ENCODE data around the gene HELLS. TPM values are rescaled to one million over a fixed set of nuclear protein-coding genes. Genes with fewer than 3 reads are reported as not detected.

Gene HELLS
- total RNA-seq, result 10 to 100 TPM in 1 of 4 donors, 1 to 10 TPM in 3; 3.1 to 11.8 (median 5.8) TPM

GRCh38 chr10:94545391-94546048 is at the start of gene HELLS:
Gene HELLS (plus strand): TSS chr10:94545788. CDS start chr10:94545922, 134 bp downstream.
- TF ChIP-seq CTCF (IDR thresholded peaks at IDR 0.05) (no peak), EP300 (IDR thresholded peaks at IDR 0.05) (peak in 1 of 2 donors; percentile 15)
- no peaks in the 10 kb centered on the region for H3K27me3 ChIP-seq
- H3K36me3 ChIP-seq, result no peaks in the 10 kb centered on the region
- peak within 1 kb of the TSS; percentile 55 to 98 (median 88) for H3K4me3 ChIP-seq
- H3K27ac ChIP-seq, result peak within 1 kb of the TSS; percentile 5 to 81 (median 51)
- no peaks in the 10 kb centered on the region for H3K9me3 ChIP-seq
- 0 to 1% methylated on average over 36 to 48 of the region's 48 CpGs for WGBS, 2 donors
- H3K4me1 ChIP-seq, result peaks cover 0 to 23% (median 6%) of the 10 kb centered on the region in 4 donors
- peak; percentile 32 to 62 for DNase-seq (ENCODE audit: low spot score in 2 of 2)

- Histone ChIP-seq H3K27ac (no peak overlapping the region), H3K36me3 (peaks cover 0 to 20% (median 0%) of the 10 kb centered on the region in 3 donors), H3K9me3 (no peaks in the 10 kb centered on the region), H3K4me1 (peaks cover 0 to 13% (median 1%) of the 10 kb centered on the region in 4 donors), H3K27me3 (no peaks in the 10 kb centered on the region), H3K4me3 (no peak overlapping the region)
- DNase-seq (ENCODE audit: low spot score in 2 of 2), result no peak
- 68 to 69% methylated on average over 4 of the region's 4 CpGs for WGBS, 2 donors
- TF ChIP-seq POLR2A (IDR thresholded peaks at IDR 0.05), result no peak
- TF ChIP-seq EP300 (IDR thresholded peaks at IDR 0.05), result no peak
- TF ChIP-seq CTCF (IDR thresholded peaks at IDR 0.05), result no peak
Measured at GRCh38 chr10:94496010-94496409, 49.6 kb upstream of the HELLS start.

- WGBS, 2 donors, result 65 to 67% methylated on average over 3 of the region's 3 CpGs
Measured at GRCh38 chr10:94496646-94497045, 48.9 kb upstream of the HELLS start.

GRCh38 chr10:94500063-94500462 is 45.5 kb upstream of the HELLS start:
- no peaks in the 10 kb centered on the region for H3K9me3 ChIP-seq
- WGBS, 2 donors, result 58 to 61% methylated on average over 5 of the region's 5 CpGs

More at GRCh38 chr10:94496646-94497045, 48.9 kb upstream of the HELLS start:
- DNase-seq (ENCODE audit: low spot score in 2 of 2), result no peak
- Histone ChIP-seq H3K4me1 (peaks cover 0 to 6% (median 1%) of the 10 kb centered on the region in 4 donors), H3K27me3 (no peaks in the 10 kb centered on the region), H3K4me3 (no peak overlapping the region), H3K36me3 (peaks cover 0 to 27% (median 0%) of the 10 kb centered on the region in 3 donors), H3K27ac (no peak overlapping the region), H3K9me3 (no peaks in the 10 kb centered on the region)
- TF ChIP-seq EP300 (IDR thresholded peaks at IDR 0.05), result no peak
- no peak for TF ChIP-seq CTCF (IDR thresholded peaks at IDR 0.05)
- no peak for TF ChIP-seq POLR2A (IDR thresholded peaks at IDR 0.05)

More at GRCh38 chr10:94500063-94500462, 45.5 kb upstream of the HELLS start:
- DNase-seq (ENCODE audit: low spot score in 2 of 2), result no peak
- no peak overlapping the region for H3K27ac ChIP-seq
- H3K36me3 ChIP-seq, result peaks cover 0 to 32% (median 0%) of the 10 kb centered on the region in 3 donors
- no peak overlapping the region for H3K4me3 ChIP-seq
- no peaks in the 10 kb centered on the region for H3K27me3 ChIP-seq
- H3K4me1 ChIP-seq, result peaks cover 0 to 6% (median 1%) of the 10 kb centered on the region in 4 donors
- TF ChIP-seq CTCF (IDR thresholded peaks at IDR 0.05) (no peak), EP300 (IDR thresholded peaks at IDR 0.05) (no peak), POLR2A (IDR thresholded peaks at IDR 0.05) (no peak)

Measured in tibial nerve (tissue), 4 donors.